Thyroid gland (tissue), 4 donors: ENCODE data around the gene TMEM198.

Source experiments
- CTCF ChIP-seq, 6 experiments: fragments of 200-600 bp in 3 of 6; fragments of 450-650 bp in 3 of 6; sonication (generic) in 3 of 6; IDR thresholded peaks; one replicate each; pipeline ENCODE4 v1.5.1; 2016 to 2019; ENCODE audit warnings: antibody characterized with exemption in 6 of 6, mild to moderate bottlenecking in 2 of 6, inconsistent platforms in 1 of 6, moderate library complexity in 1 of 6
- POLR2A ChIP-seq, 2 donors: fragments of 450-650 bp; IDR thresholded peaks; one replicate each; pipeline ENCODE4 v1.6.1; 2017; ENCODE audit warnings: antibody characterized with exemption in 2 of 2, mild to moderate bottlenecking in 2 of 2, moderate library complexity in 1 of 2

GRCh38 chr2:219543596-219544358 lies at the start of gene TMEM198, which contains the start of gene CHPF:
- no peak for TF ChIP-seq CTCF (IDR thresholded peaks at IDR 0.05)
- TF ChIP-seq POLR2A (IDR thresholded peaks at IDR 0.05) = peak in 1 of 2 donors; percentile 85
